NB4 (cell line): ENCODE results near the gene KCNC1.

ENCODE experiments used
- DNase-seq: peaks from one replicate; pipeline ENCODE4 v3.0.0; 2010; ENCODE audit warnings: low read depth
- H3K4me3 ChIP-seq: one replicate; pipeline ENCODE4 v1.5.1; 2011; ENCODE audit warnings: mild to moderate bottlenecking, low read depth, low read length, moderate library complexity
- MYC ChIP-seq: IDR thresholded peaks from 2 replicates; pipeline ENCODE4 v1.6.1; 2011; ENCODE audit warnings: low read depth, low read length
- POLR2A ChIP-seq: IDR thresholded peaks from 2 replicates; pipeline ENCODE4 v1.6.1; 2011; ENCODE audit warnings: mild to moderate bottlenecking; ENCODE audit not compliant: insufficient read length; ENCODE audit errors: extremely low read depth
- TF ChIP-seq, protein P1 (sequence below): IDR thresholded peaks from one replicate; pipeline ENCODE4 v1.5.1; 2012; ENCODE audit warnings: low read depth, low read length
- TF ChIP-seq, protein P2 (sequence below): IDR thresholded peaks from 2 replicates; pipeline ENCODE4 v1.6.1; 2011; ENCODE audit warnings: low read depth, low read length

KCNC1 gene

DNA sequence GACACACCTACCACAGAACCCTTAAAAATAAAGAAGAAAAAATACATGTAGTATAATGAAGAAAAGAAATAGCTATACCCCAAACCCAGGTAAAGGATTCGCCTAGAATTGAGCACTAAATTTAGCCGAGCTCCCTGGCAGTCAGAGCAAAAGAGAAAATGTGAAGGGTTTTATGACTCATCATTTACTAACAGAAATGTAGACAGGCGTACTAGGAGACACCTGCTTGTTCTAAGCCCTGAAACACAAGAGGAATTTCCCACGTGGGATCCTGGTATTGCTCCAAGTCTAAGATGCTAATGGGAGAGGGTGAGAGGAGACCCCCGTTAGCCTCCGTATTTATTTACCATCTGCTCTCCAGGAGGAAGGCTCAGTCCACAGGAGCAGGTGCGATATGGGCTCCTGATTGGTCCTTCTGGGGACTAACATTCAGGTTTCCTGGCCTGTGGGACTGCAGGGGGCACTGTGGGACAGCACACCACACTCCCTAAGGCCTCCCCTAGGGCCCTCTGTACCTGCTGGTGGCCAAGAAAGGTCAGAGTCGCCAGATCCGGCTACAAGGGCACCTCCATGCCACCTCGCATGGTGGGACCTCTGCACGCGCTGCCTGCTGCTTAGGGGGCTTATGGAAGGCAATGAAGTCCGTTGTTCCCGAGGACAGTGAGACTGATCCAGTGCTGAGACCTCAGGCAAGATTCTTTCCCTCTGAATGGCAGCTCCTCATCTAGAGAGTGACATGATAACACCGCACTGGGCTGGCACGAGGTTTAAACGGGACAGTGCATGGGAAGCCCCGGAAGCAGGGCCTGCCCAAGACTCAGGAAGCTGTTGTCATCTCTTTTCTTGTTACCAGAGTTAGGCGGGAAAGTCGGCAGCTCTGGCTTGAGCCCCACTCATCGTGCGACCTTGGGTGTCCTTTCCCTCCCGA lies 25.8 kb downstream of the KCNC1 start:
- peak; percentile 64 for DNase-seq
- TF ChIP-seq POLR2A, result no peak
- TF ChIP-seq, protein P1, sequence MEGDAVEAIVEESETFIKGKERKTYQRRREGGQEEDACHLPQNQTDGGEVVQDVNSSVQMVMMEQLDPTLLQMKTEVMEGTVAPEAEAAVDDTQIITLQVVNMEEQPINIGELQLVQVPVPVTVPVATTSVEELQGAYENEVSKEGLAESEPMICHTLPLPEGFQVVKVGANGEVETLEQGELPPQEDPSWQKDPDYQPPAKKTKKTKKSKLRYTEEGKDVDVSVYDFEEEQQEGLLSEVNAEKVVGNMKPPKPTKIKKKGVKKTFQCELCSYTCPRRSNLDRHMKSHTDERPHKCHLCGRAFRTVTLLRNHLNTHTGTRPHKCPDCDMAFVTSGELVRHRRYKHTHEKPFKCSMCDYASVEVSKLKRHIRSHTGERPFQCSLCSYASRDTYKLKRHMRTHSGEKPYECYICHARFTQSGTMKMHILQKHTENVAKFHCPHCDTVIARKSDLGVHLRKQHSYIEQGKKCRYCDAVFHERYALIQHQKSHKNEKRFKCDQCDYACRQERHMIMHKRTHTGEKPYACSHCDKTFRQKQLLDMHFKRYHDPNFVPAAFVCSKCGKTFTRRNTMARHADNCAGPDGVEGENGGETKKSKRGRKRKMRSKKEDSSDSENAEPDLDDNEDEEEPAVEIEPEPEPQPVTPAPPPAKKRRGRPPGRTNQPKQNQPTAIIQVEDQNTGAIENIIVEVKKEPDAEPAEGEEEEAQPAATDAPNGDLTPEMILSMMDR, result peak; percentile 49
- H3K4me3 ChIP-seq, result no peak overlapping the region

DNA sequence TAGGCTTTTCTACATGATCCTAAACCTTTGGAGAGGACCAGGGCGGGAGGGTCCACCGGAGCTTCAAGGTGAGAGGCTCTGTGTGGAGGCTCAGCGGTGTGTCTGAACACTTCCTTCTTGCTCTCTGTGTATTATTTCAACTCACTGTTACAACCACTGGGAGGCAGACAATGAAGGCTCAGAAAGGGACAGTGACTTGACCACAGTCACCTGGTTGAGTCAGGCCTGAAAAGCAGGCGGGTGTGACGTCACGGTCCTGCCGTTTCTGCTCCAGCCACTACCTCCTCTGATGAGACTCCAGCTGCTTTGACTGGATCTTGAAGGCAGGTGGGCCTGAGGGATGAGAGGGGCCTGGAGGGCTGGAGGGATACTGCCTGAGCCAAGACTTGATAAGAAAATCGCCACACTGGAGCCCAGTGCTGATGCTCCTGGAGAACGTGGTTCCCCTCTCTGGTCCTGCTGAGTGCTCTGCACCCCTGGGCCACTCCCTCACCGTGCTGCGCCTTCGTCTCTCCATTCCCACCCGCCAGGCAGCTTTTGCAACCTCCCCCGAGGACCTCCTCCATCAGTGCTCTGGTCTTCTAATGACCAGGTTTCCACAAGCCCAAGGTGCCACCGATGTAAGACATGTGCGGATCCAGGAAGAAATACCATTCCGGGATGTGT lies 27.9 kb downstream of the KCNC1 start:
- TF ChIP-seq POLR2A, result no peak
- TF ChIP-seq, protein P2, sequence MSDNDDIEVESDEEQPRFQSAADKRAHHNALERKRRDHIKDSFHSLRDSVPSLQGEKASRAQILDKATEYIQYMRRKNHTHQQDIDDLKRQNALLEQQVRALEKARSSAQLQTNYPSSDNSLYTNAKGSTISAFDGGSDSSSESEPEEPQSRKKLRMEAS, result no peak
- no peak for TF ChIP-seq MYC
- TF ChIP-seq, protein P1, result peak; percentile 9
- DNase-seq, result peak; percentile 45

DNA sequence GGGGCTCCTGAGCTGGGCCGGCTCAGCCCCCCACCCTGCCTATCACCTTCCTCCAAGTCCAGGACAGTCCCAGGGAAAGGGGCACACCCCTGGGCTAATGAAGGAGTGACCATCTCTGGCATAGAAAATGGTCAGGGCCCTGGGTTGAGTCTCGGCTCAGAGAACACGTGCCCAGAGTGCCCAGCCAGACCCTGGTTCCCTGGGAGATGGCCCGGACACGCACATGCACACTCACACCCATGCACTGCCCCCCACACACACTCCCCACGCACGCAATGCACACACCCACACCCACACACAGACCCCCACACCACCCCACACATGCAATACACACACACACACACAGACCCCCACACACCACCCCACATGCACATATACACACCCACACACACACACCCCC lies 28.7 kb downstream of the KCNC1 start:
- no peak for DNase-seq
- no peak overlapping the region for H3K4me3 ChIP-seq
- TF ChIP-seq, protein P1, result no peak
- TF ChIP-seq MYC, result no peak
- no peak for TF ChIP-seq POLR2A
- TF ChIP-seq, protein P2, result no peak

More for the DNA sequence above, 27.9 kb downstream of the KCNC1 start:
- H3K4me3 ChIP-seq, result no peak overlapping the region

DNA sequence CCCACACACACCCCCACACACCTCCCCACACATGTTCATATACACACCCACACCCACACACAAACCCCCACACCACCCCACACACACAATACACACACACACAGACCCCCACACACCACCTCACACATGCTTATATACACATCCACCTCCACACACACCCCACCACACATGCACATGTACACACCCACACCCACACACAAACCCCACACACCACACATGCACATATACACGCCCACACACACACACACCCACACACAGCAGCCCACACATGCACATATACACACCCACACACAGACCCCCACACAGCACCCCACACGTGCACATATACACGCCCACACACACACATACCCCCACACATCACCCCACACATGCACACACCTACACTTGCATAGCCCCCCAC lies 29.1 kb downstream of the KCNC1 start:
- TF ChIP-seq, protein P2, result no peak
- no peak for TF ChIP-seq MYC
- TF ChIP-seq, protein P1, result no peak
- no peak for TF ChIP-seq POLR2A
- no peak for DNase-seq
- no peak overlapping the region for H3K4me3 ChIP-seq

DNA sequence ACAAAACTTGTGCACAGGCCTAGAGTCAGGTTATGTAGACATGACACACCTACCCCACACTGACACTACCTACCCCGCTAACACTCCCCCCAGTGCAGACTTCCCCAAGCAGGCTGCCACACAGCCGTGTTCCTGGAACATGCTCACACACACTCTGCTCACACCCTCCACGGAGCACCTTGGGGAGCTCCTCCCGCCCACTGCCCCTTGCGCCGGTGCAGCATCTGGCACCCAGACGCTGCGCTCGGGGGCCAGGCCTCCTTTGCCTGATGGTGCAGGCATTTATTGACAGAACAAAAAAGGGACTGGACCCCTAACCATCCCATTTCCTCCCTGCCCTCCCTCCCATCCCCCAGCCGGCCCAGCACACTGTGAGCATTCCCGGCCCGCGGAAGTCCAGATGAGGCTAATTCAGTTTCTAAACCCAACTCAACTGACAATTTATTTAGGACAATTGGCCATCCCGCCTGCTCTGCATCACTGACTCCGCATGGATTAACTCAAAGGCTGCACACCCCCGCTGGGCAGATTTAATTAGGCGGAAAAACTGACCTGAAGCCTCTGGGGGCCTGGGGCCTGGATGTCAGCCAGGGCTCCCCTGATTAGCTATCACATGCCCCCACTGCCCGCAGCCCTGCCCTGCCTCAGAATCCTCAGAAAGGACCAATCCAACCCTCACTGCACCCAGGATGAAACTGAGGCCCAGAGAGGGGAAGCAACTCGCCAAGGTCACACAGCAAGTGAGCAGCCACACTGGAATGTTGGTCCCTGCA lies 30.1 kb downstream of the KCNC1 start:
- no peak overlapping the region for H3K4me3 ChIP-seq
- no peak for DNase-seq
- TF ChIP-seq POLR2A (no peak), MYC (no peak)
- TF ChIP-seq, protein P1, result no peak
- TF ChIP-seq, protein P2, result no peak
